ENCODE results near the gene SDHA. TPM values are rescaled to one million over a fixed set of nuclear protein-coding genes. Genes with fewer than 3 reads are reported as not detected.
A peak's percentile ranks its signal among the peaks of the same experiment; 100 is the strongest.
"Not testable (repeated sequence)": the region's sequence is repeated elsewhere in the genome, so short reads cannot be mapped to it uniquely, and the experiment has no call there.

SDHA gene
- total and polyA plus RNA-seq, 10 donors: 58.6 to 135 (median 107) TPM

DNA sequence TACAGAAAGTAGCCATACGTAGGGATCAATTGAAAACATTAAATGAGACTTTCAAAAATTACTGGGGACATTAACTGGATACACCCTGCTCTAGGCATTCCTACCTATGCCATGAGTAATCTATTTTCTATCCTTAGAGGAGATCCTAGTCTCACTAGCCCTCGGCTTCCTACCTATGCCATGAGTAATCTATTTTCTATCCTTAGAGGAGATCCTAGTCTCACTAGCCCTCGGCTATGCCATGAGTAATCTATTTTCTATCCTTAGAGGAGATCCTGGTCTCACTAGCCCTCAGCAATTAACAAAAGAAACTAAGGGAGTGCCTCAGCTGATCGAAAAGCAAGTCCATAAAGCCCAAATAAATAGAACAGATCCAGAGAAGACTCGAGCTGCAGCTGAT, 27.6 kb downstream of the SDHA start:
- H3K9me3 ChIP-seq; H3K4me3 ChIP-seq; DNase-seq; H3K27me3 ChIP-seq (replicated peaks in 1 of 7); intact Hi-C loops (cut with DNase I; ENCODE audit: low total_unique reads); H3K27ac ChIP-seq: not testable (repeated sequence)
- peaks cover 0 to 14% (median 3%) of the 10 kb centered on the region in 6 donors for H3K4me1 ChIP-seq
- H3K36me3 ChIP-seq: peaks cover 0 to 100% (median 65%) of the 10 kb centered on the region in 6 donors
- 83 to 97% (median 96%) methylated on average over 5 of the region's 5 CpGs for WGBS, 5 donors

DNA sequence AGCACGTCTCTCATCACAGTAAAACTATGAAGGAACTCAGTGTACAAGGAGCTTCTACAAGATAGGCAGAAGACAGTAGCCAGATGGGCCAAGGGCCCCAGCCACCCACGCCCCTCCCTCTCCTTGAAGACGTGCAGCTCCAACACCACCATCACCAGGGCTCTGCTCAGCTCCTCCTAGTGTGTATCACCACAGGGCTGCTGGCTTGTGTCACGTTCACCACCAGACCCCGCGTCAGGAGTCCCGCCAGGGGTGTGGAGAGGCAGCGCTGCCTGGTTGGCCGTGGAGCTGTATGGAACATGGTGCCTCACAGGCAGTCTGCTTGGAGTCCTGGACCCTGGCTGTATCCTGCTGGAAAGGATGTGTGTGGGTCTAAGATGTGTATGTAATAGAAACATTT, 32.3 kb downstream of the SDHA start:
- 87 to 93% (median 91%) methylated on average over 4 to 9 of the region's 9 CpGs for WGBS, 5 donors
- peaks cover 0 to 16% (median 5%) of the 10 kb centered on the region in 6 donors for H3K4me1 ChIP-seq
- DNase-seq; intact Hi-C loops (cut with DNase I; ENCODE audit: low total_unique reads); H3K27me3 ChIP-seq (replicated peaks in 1 of 7); H3K4me3 ChIP-seq; H3K9me3 ChIP-seq; H3K27ac ChIP-seq: not testable (repeated sequence)
- peaks cover 0 to 97% (median 55%) of the 10 kb centered on the region in 6 donors for H3K36me3 ChIP-seq

DNA sequence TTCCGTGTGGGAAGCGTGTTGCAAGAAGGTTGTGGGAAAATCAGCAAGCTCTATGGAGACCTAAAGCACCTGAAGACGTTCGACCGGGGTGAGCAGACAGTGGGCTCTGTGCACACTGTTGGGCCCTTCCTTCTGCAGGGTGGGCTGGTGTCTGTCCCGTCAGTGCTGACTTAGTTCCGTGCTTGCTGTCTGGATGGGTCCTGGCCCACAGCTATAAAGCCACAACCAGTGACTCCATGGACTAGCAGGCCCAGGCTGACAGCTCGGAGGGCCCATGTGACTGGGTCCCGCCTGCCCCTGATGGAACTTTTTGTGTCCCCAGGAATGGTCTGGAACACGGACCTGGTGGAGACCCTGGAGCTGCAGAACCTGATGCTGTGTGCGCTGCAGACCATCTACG, 32.9 kb downstream of the SDHA start:
- DNase-seq; H3K27ac ChIP-seq; H3K27me3 ChIP-seq (replicated peaks in 1 of 7); intact Hi-C loops (cut with DNase I; ENCODE audit: low total_unique reads); H3K4me3 ChIP-seq; H3K9me3 ChIP-seq: not testable (repeated sequence)
- peaks cover 0 to 16% (median 5%) of the 10 kb centered on the region in 6 donors for H3K4me1 ChIP-seq
- H3K36me3 ChIP-seq: peaks cover 0 to 97% (median 60%) of the 10 kb centered on the region in 6 donors
- 88 to 97% (median 94%) methylated on average over 7 to 10 of the region's 12 CpGs for WGBS, 5 donors

DNA sequence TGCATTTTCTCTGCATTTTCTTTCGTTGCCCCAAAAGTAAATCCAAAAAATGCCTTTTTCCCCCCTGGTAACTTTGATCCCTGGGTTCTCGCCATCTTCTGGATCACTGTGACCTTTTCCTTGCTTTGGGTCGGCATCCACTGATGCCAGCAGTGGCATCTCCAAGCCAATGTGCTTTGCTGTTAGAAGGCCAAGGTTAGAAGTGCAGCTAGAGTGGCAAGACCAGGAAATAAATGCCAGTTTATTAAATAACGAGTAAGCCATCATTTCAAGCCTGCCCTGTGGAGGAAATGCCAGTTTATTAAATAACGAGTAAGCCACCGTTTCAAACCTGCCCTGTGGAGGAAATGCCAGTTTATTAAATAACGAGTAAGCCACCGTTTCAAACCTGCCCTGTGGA, 33.4 kb downstream of the SDHA start:
- WGBS, 5 donors: 45 to 65% (median 58%) methylated on average over 8 of the region's 8 CpGs
- peaks cover 0 to 16% (median 5%) of the 10 kb centered on the region in 6 donors for H3K4me1 ChIP-seq
- intact Hi-C loops (cut with DNase I; ENCODE audit: low total_unique reads); H3K4me3 ChIP-seq; H3K9me3 ChIP-seq; H3K27me3 ChIP-seq (replicated peaks in 1 of 7); DNase-seq: not testable (repeated sequence)
- peak overlapping the region in 4 of 8 donors; percentile 52 to 78 (median 64) for H3K27ac ChIP-seq
- peaks cover 0 to 97% (median 62%) of the 10 kb centered on the region in 6 donors for H3K36me3 ChIP-seq

DNA sequence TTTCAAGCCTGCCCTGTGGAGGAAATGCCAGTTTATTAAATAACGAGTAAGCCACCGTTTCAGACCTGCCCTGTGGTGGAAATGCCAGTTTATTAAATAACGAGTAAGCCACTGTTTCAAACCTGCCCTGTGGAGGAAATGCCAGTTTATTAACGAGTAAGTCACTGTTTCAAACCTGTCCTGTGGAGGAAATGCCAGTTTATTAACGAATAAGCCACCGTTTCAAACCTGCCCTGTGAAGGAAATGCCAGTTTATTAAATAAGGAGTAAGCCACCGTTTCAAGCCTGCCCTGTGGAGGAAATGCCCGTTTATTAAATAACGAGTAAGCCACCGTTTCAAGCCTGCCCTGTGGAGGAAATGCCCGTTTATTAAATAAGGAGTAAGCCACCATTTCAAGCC, 33.9 kb downstream of the SDHA start:
- H3K4me3 ChIP-seq; DNase-seq; H3K9me3 ChIP-seq; H3K27me3 ChIP-seq (replicated peaks in 1 of 7); intact Hi-C loops (cut with DNase I; ENCODE audit: low total_unique reads): not testable (repeated sequence)
- Histone ChIP-seq H3K27ac (peak overlapping the region in 4 of 8 donors; percentile 52 to 78 (median 64)), H3K4me1 (peaks cover 0 to 16% (median 5%) of the 10 kb centered on the region in 6 donors), H3K36me3 (peaks cover 4 to 97% (median 62%) of the 10 kb centered on the region in 6 donors)
- 18 to 51% (median 38%) methylated on average over 11 of the region's 11 CpGs for WGBS, 5 donors

DNA sequence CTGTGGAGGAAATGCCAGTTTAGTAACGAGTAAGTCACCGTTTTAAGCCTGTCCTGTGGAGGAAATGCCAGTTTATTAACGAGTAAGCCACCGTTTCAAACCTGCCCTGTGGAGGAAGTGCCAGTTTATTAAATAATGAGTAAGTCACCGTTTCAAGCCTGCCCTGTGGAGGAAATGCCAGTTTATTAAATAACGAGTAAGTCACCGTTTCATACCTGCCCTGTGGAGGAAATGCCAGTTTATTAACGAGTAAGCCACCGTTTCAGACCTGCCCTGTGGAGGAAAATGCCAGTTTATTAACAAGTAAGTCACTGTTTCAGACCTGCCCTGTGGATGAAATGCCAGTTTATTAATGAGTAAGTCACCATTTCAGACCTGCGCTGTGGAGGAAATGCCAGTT, 34.4 kb downstream of the SDHA start:
- TF ChIP-seq, protein P1, sequence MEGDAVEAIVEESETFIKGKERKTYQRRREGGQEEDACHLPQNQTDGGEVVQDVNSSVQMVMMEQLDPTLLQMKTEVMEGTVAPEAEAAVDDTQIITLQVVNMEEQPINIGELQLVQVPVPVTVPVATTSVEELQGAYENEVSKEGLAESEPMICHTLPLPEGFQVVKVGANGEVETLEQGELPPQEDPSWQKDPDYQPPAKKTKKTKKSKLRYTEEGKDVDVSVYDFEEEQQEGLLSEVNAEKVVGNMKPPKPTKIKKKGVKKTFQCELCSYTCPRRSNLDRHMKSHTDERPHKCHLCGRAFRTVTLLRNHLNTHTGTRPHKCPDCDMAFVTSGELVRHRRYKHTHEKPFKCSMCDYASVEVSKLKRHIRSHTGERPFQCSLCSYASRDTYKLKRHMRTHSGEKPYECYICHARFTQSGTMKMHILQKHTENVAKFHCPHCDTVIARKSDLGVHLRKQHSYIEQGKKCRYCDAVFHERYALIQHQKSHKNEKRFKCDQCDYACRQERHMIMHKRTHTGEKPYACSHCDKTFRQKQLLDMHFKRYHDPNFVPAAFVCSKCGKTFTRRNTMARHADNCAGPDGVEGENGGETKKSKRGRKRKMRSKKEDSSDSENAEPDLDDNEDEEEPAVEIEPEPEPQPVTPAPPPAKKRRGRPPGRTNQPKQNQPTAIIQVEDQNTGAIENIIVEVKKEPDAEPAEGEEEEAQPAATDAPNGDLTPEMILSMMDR (IDR thresholded peaks at IDR 0.05 in 8 of 11, conservative IDR thresholded peaks at IDR 0.05 in 3 of 11): no peak
- no peak for TF ChIP-seq POLR2A (IDR thresholded peaks at IDR 0.05)
- no peak for TF ChIP-seq POLR2AphosphoS5 (IDR thresholded peaks at IDR 0.05)
- Histone ChIP-seq H3K36me3 (peaks cover 4 to 97% (median 62%) of the 10 kb centered on the region in 6 donors), H3K4me3 (no peak overlapping the region), H3K4me1 (peaks cover 0 to 16% (median 5%) of the 10 kb centered on the region in 6 donors), H3K9me3 (no peaks in the 10 kb centered on the region), H3K27ac (peak overlapping the region in 7 of 8 donors; percentile 13 to 78 (median 52)), H3K27me3 (replicated peaks in 1 of 7) (no peaks in the 10 kb centered on the region)
- 24 to 54% (median 37%) methylated on average over 10 of the region's 10 CpGs for WGBS, 5 donors
- no peak for DNase-seq
- intact Hi-C loops (cut with DNase I; ENCODE audit: low total_unique reads): no loop called here

DNA sequence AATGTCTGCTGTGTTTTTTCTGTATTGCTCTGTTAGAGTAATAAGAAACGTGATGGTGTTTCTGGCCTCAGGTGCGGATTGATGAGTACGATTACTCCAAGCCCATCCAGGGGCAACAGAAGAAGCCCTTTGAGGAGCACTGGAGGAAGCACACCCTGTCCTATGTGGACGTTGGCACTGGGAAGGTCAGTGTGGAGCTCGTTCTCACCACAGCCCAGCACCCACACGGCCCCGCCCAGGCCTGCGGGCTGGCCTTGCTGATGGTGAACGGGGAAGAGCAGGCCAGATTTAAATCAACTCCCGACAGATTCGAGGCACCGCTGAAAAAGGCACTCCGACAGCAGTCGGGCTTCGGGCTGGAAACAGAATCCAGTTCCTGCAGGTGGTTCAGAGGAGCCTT, 36.2 kb downstream of the SDHA start:
- H3K9me3 ChIP-seq; H3K27ac ChIP-seq; H3K27me3 ChIP-seq (replicated peaks in 1 of 7); H3K4me3 ChIP-seq; DNase-seq; intact Hi-C loops (cut with DNase I; ENCODE audit: low total_unique reads): not testable (repeated sequence)
- Histone ChIP-seq H3K36me3 (peaks cover 4 to 96% (median 45%) of the 10 kb centered on the region in 6 donors), H3K4me1 (peaks cover 0 to 16% (median 5%) of the 10 kb centered on the region in 6 donors)
- 93 to 96% (median 95%) methylated on average over 10 to 14 of the region's 15 CpGs for WGBS, 5 donors

DNA sequence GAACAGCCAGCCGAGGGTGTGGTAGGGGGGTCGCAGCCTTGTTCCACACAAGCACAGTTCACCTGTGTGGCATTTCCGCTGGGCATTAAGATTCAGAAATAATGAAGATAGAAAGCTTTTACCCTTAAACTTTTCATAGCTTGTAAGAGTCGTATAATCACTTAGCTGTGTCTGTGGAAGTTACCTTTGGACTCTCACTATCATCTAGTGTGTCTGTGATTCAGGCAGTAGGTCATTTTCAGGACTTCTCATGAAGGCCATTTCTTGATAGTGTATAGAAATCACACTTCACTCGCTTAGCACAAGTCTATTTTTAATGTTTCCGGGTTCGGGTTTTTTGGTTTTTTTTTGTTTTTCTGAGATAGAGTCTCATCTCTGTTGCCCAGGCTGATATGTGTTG, 37.0 kb downstream of the SDHA start:
- H3K36me3 ChIP-seq: peaks cover 4 to 89% (median 40%) of the 10 kb centered on the region in 6 donors
- 92 to 97% (median 96%) methylated on average over 7 of the region's 7 CpGs for WGBS, 5 donors
- H3K27me3 ChIP-seq (replicated peaks in 1 of 7); DNase-seq; H3K4me3 ChIP-seq; H3K27ac ChIP-seq; H3K9me3 ChIP-seq; intact Hi-C loops (cut with DNase I; ENCODE audit: low total_unique reads): not testable (repeated sequence)
- H3K4me1 ChIP-seq: peaks cover 0 to 16% (median 5%) of the 10 kb centered on the region in 6 donors

DNA sequence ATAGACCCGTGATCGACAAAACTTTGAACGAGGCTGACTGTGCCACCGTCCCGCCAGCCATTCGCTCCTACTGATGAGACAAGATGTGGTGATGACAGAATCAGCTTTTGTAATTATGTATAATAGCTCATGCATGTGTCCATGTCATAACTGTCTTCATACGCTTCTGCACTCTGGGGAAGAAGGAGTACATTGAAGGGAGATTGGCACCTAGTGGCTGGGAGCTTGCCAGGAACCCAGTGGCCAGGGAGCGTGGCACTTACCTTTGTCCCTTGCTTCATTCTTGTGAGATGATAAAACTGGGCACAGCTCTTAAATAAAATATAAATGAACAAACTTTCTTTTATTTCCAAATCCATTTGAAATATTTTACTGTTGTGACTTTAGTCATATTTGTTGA, 38.2 kb downstream of the SDHA start:
- Histone ChIP-seq H3K36me3 (peaks cover 4 to 79% (median 34%) of the 10 kb centered on the region in 6 donors), H3K4me1 (peaks cover 0 to 16% (median 5%) of the 10 kb centered on the region in 6 donors)
- DNase-seq; H3K9me3 ChIP-seq; H3K27ac ChIP-seq; H3K27me3 ChIP-seq (replicated peaks in 1 of 7); intact Hi-C loops (cut with DNase I; ENCODE audit: low total_unique reads); H3K4me3 ChIP-seq: not testable (repeated sequence)
- WGBS, 5 donors: 90 to 98% (median 97%) methylated on average over 8 of the region's 8 CpGs
